PC-9 (cell line): ENCODE data around the gene MRC2. TPM values are rescaled to one million over a fixed set of nuclear protein-coding genes. Genes with fewer than 3 reads are reported as not detected.

ENCODE experiments used
- Bru-seq: library from RNA; stranded (reverse); fragments of 400-500 nt; gene quantifications from one replicate; lab custom pipeline; 2021; lab: Mats Ljungman, UMichigan
- BruChase-seq, 2 experiments: library from RNA; stranded (reverse); fragments of 400-500 nt; gene quantifications; one replicate each; lab custom pipeline; 2021; lab: Mats Ljungman, UMichigan
- BruUV-seq: library from RNA; stranded (reverse); fragments of 400-500 nt; replicated peaks from 2 replicates; lab custom pipeline; 2021; lab: Mats Ljungman, UMichigan
- CTCF ChIA-PET: fragments of 300-600 bp; sonication (Branson Sonifier 250); formaldehyde crosslinking; loops from one replicate; lab custom pipeline; 2022; ENCODE audit warnings: antibody characterized with exemption; lab: Charles Lee
- POLR2A ChIA-PET: fragments of 300-600 bp; sonication (Branson Sonifier 250); formaldehyde crosslinking; loops from one replicate; lab custom pipeline; 2022; ENCODE audit warnings: antibody characterized with exemption; ENCODE audit not compliant: unreplicated experiment; lab: Charles Lee
- DNase-seq, 2 experiments: peaks; one replicate each; pipeline versions ENCODE4 v3.0.0 to v3.0.0-alpha.2; 2015 to 2022; ENCODE audit warnings: mixed read lengths in 1 of 2
- H2AFZ ChIP-seq: fragments of 200-600 bp; sonication (generic); 2 replicates; pipeline ENCODE4 v1.8.1; 2017; ENCODE audit warnings: antibody characterized with exemption
- H3F3A ChIP-seq: fragments of 200-600 bp; sonication (generic); 2 replicates; pipeline ENCODE4 v1.8.1; 2017; ENCODE audit warnings: antibody characterized with exemption, mild to moderate bottlenecking, low read depth; ENCODE audit not compliant: insufficient read depth
- H3K27ac ChIP-seq: fragments of 200-600 bp; sonication (generic); 2 replicates; pipeline ENCODE4 v1.6.1; 2016; ENCODE audit warnings: mixed run types
- H3K27me3 ChIP-seq: fragments of 200-600 bp; sonication (generic); 2 replicates; pipeline ENCODE4 v1.6.1; 2016; ENCODE audit warnings: low read depth, mixed run types; ENCODE audit not compliant: insufficient read depth
- H3K36me3 ChIP-seq: fragments of 200-600 bp; sonication (generic); 2 replicates; pipeline ENCODE4 v1.6.1; 2016; ENCODE audit warnings: low read depth, mixed run types
- H3K4me1 ChIP-seq: fragments of 200-600 bp; sonication (generic); replicated peaks from 2 replicates; pipeline ENCODE4 v1.6.1; 2016; ENCODE audit warnings: mixed run types; ENCODE audit not compliant: insufficient read depth
- H3K4me2 ChIP-seq: fragments of 200-600 bp; sonication (generic); 2 replicates; pipeline ENCODE4 v1.6.1; 2017; ENCODE audit warnings: mixed run types
- H3K4me3 ChIP-seq: fragments of 200-600 bp; sonication (generic); 2 replicates; pipeline ENCODE4 v1.6.1; 2016; ENCODE audit warnings: mixed run types
- H3K79me2 ChIP-seq: fragments of 200-600 bp; sonication (generic); 2 replicates; pipeline ENCODE4 v1.6.1; 2017; ENCODE audit warnings: low read depth, mixed run types
- H3K9me2 ChIP-seq: fragments of 200-600 bp; sonication (generic); 2 replicates; pipeline ENCODE4 v1.8.1; 2017; ENCODE audit warnings: mild to moderate bottlenecking; ENCODE audit not compliant: insufficient read depth
- H3K9me3 ChIP-seq: fragments of 200-600 bp; sonication (generic); 2 replicates; pipeline ENCODE4 v1.8.1; 2016; ENCODE audit warnings: low read depth; ENCODE audit not compliant: insufficient read depth
- H4K20me1 ChIP-seq: fragments of 200-600 bp; sonication (generic); 2 replicates; pipeline ENCODE4 v1.8.1; 2017; ENCODE audit not compliant: insufficient read depth
- EZH2 ChIP-seq: fragments of 200-600 bp; sonication (generic); IDR thresholded peaks from 2 replicates; pipeline ENCODE4 v1.8.0; 2017; ENCODE audit warnings: antibody characterized with exemption, low read depth
- intact Hi-C: fragments of 100-400 bp; cut with micrococcal nuclease; formaldehyde crosslinking; loops from one replicate; pipeline ENCODE4 v1.10.0; 2022; ENCODE audit not compliant: unreplicated experiment
- long read RNA-seq: library from polyadenylated mRNA; stranded (forward); transcript quantifications from one replicate; pipeline ENCODE4 v2.0.0, GENCODE V29; 2022
- total RNA-seq: library from RNA; stranded (reverse); gene quantifications from 2 replicates; pipeline ENCODE4 v1.2.3, GENCODE V29; 2021
- TF ChIP-seq, protein P1 (sequence below): fragments of 200-600 bp; sonication (generic); conservative IDR thresholded peaks from 2 replicates; pipeline ENCODE4 v1.6.1; 2017; ENCODE audit warnings: mixed run types, antibody characterized with exemption, mild to moderate bottlenecking, moderate library complexity

MRC2 gene
- total RNA-seq: 1.0 and 2.8 TPM in 2 replicates
- Bru-seq, nascent RNA: percentile 21 among the genes with signal in this experiment
- BruChase-seq, experiment 1, labeled RNA remaining after a 2-hour chase: percentile 22 among the genes with signal in this experiment
- BruChase-seq, experiment 2, labeled RNA remaining after a 6-hour chase: percentile 24 among the genes with signal in this experiment
- long read RNA-seq, partial matches to known transcripts: 0 of 1 reads
- long read RNA-seq, other reads (novel, unspliced or antisense): 1 of 1 reads

GRCh38 chr17:62627219-62627903 lies at the start of gene MRC2:
TSS of gene MRC2 (plus strand) at chr17:62627670. CDS start at chr17:62627803, 133 bp downstream.
- BruUV-seq: no TSS peak
- no peak for TF ChIP-seq EZH2
- TF ChIP-seq, protein P1, sequence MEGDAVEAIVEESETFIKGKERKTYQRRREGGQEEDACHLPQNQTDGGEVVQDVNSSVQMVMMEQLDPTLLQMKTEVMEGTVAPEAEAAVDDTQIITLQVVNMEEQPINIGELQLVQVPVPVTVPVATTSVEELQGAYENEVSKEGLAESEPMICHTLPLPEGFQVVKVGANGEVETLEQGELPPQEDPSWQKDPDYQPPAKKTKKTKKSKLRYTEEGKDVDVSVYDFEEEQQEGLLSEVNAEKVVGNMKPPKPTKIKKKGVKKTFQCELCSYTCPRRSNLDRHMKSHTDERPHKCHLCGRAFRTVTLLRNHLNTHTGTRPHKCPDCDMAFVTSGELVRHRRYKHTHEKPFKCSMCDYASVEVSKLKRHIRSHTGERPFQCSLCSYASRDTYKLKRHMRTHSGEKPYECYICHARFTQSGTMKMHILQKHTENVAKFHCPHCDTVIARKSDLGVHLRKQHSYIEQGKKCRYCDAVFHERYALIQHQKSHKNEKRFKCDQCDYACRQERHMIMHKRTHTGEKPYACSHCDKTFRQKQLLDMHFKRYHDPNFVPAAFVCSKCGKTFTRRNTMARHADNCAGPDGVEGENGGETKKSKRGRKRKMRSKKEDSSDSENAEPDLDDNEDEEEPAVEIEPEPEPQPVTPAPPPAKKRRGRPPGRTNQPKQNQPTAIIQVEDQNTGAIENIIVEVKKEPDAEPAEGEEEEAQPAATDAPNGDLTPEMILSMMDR: no peak
- Histone ChIP-seq H3K4me1 (0 out of 2 replicates have a peak, but pooled peaks cover 4% of the 10 kb centered on the region), H3K36me3 (no peaks in the 10 kb centered on the region), H3F3A (no peaks in the 10 kb centered on the region), H4K20me1 (no peaks in the 10 kb centered on the region), H2AFZ (peak within 1 kb of the TSS; percentile 66), H3K4me3 (peak within 1 kb of the TSS; percentile 62), H3K9me2 (no peaks in the 10 kb centered on the region), H3K27ac (no peak within 1 kb of the TSS), H3K79me2 (no peaks in the 10 kb centered on the region), H3K4me2 (peak within 1 kb of the TSS; percentile 95), H3K9me3 (no peaks in the 10 kb centered on the region), H3K27me3 (peaks cover 27% of the 10 kb centered on the region)
- POLR2A ChIA-PET: no interaction called here
- CTCF ChIA-PET: no interaction called here
- intact Hi-C loops: no loop called here
- peak in 1 of 2 experiments; percentile 28 for DNase-seq

GRCh38 chr17:62578757-62579487 lies 48.5 kb upstream of the MRC2 start:
- TF ChIP-seq, protein P1: no peak
- TF ChIP-seq EZH2: no peak
- ChIA-PET POLR2A (no interaction called here), CTCF (no interaction called here)
- BruUV-seq: no TSS peak
- Histone ChIP-seq H3K27ac (no peak overlapping the region), H3K9me3 (no peaks in the 10 kb centered on the region), H3K4me2 (no peak overlapping the region), H3K27me3 (no peaks in the 10 kb centered on the region), H3K4me3 (no peak overlapping the region), H3F3A (no peaks in the 10 kb centered on the region), H3K4me1 (no peaks in the 10 kb centered on the region), H2AFZ (no peak overlapping the region), H4K20me1 (no peaks in the 10 kb centered on the region; the same call in 1 of the 2 replicates), H3K36me3 (peaks cover 30% of the 10 kb centered on the region; the same call in 1 of the 2 replicates), H3K9me2 (no peaks in the 10 kb centered on the region), H3K79me2 (no peaks in the 10 kb centered on the region)
- no peak for DNase-seq
- intact Hi-C loops: no loop called here

DNA sequence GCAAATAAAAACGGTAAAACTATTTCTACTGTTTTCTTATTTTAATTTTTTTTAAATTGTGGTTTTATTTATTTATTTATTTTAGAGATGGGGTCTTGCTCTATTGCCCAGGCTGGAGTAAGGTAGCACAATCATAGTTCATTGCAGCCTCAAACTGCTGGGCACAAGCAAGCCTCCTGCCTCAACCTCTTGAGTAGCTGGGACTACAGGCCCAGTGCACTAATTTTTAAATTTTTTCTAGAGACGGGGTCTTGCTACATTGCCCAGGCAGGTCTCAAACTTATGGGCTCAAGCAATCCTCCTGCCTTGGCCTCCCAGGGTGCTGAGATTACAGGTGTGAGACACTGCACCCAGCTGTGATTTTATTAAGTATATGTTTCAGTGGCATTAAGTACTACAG lies 46.5 kb upstream of the MRC2 start:
- no peaks in the 10 kb centered on the region for H3F3A ChIP-seq
- H3K36me3 ChIP-seq: peaks cover 29% of the 10 kb centered on the region
- ChIA-PET POLR2A (interaction anchor here (0.7 kb wide), 1 partner anchor 13 kb away, joined by 32 read pairs; no protein-coding TSS in a partner anchor), CTCF (no interaction called here)
- no peak for TF ChIP-seq EZH2
- TF ChIP-seq, protein P1: no peak
- no peak overlapping the region for H3K4me2 ChIP-seq
- H3K4me3 ChIP-seq: no peak overlapping the region
- H3K9me2 ChIP-seq: no peaks in the 10 kb centered on the region
- no peak overlapping the region for H2AFZ ChIP-seq
- no peaks in the 10 kb centered on the region for H3K9me3 ChIP-seq
- DNase-seq: no peak
- H3K27me3 ChIP-seq: no peaks in the 10 kb centered on the region
- intact Hi-C loops: no loop called here
- H3K27ac ChIP-seq: no peak overlapping the region
- no peaks in the 10 kb centered on the region for H3K79me2 ChIP-seq
- no peaks in the 10 kb centered on the region; the same call in 1 of the 2 replicates for H4K20me1 ChIP-seq
- BruUV-seq: no TSS peak
- H3K4me1 ChIP-seq: no peaks in the 10 kb centered on the region
